GM12878 (cell line): ENCODE data around the gene GRIP2.

ENCODE experiments used
- CTCF ChIP-seq, 3 experiments: IDR thresholded peaks in 2 of 3; conservative IDR thresholded peaks in 1 of 3; 2 replicates each; pipeline ENCODE4 v1.5.1; 2011; ENCODE audit warnings: low read depth in 3 of 3, low read length in 3 of 3, mild to moderate bottlenecking in 3 of 3, control low read depth in 2 of 3, moderate library complexity in 2 of 3, inconsistent platforms in 1 of 3, mixed read lengths in 1 of 3; ENCODE audit not compliant: control insufficient read depth in 2 of 3, insufficient read depth in 1 of 3; ENCODE audit errors: extremely low read depth in 1 of 3
- DPF2 ChIP-seq: fragments of 450-650 bp; IDR thresholded peaks from 2 replicates; pipeline ENCODE4 v1.6.1; 2017; ENCODE audit warnings: mild to moderate bottlenecking
- FOS ChIP-seq: IDR thresholded peaks from 3 replicates; pipeline ENCODE4 v1.6.1; 2011; ENCODE audit warnings: borderline replicate concordance; ENCODE audit not compliant: insufficient read length; ENCODE audit errors: extremely low read depth
- KDM1A ChIP-seq: fragments of 200-600 bp; sonication (generic); IDR thresholded peaks from 2 replicates; pipeline ENCODE4 v1.6.1; 2016; ENCODE audit warnings: borderline replicate concordance
- NFYB ChIP-seq: IDR thresholded peaks from 2 replicates; pipeline ENCODE4 v1.6.1; 2011; ENCODE audit warnings: low read depth, mild to moderate bottlenecking, low read length, improper control_type of control experiment, moderate library complexity; ENCODE audit not compliant: insufficient read depth
- POLR2A ChIP-seq: IDR thresholded peaks from 2 replicates; pipeline ENCODE4 v1.6.1; 2011; ENCODE audit warnings: low read depth, mild to moderate bottlenecking, low read length
- POLR2AphosphoS5 ChIP-seq: IDR thresholded peaks from 2 replicates; pipeline ENCODE4 v1.6.1; 2011; ENCODE audit warnings: mild to moderate bottlenecking, low read length, inconsistent platforms
- POU2F2 ChIP-seq: IDR thresholded peaks from 3 replicates; pipeline ENCODE4 v1.6.1; 2011; ENCODE audit warnings: low read depth, mild to moderate bottlenecking, low read length, borderline replicate concordance
- RELA ChIP-seq: fragments of 450-650 bp; IDR thresholded peaks from 2 replicates; pipeline ENCODE4 v1.8.0; 2014; ENCODE audit warnings: borderline replicate concordance; ENCODE audit not compliant: partially characterized antibody
- RUNX3 ChIP-seq: IDR thresholded peaks from 2 replicates; pipeline ENCODE4 v1.6.1; 2012; ENCODE audit warnings: low read length, inconsistent platforms
- USF2 ChIP-seq: IDR thresholded peaks from 2 replicates; pipeline ENCODE4 v1.6.1; 2011; ENCODE audit warnings: low read depth, low read length, improper control_type of control experiment, borderline replicate concordance
- TF ChIP-seq, protein P1 (sequence below): IDR thresholded peaks from 2 replicates; pipeline ENCODE4 v1.6.1; 2012; ENCODE audit warnings: improper control_type of control experiment, low read depth, low read length; ENCODE audit not compliant: insufficient replicate concordance

DNA sequence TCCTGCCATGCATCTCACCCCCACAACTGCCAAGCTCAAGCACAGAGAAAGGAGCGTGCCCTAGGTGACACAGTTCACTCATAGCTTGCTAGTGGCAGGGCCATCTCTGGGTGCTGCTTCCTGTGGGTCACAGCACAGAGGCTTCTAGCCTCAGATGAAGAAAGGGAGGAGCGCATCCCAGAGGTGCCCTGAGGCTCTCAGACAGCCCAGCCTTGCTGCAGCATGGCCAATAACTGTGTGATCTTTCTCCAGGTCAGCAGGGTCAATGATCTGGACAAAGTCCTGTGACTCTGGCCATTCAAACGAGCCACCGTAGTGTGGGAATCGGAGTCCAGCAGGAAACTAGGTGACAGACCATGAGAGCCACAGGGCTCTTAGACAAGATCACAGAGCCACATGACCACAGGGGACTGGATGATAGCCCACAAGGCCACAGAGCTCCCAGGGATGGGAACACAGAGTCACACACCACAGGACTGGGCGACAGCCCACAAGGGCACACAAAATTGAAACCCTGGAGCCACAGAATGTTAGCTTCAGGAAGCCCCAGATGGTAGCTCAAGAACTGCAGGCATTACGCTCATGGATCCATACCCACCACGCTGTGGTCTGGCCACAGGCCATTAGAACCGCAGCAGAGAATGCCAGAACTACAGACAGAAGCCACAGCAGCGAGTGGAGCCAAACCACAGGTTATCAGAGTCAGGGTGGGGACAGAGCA, 25.9 kb upstream of the GRIP2 start:
- TF ChIP-seq FOS (no peak), NFYB (no peak), RUNX3 (no peak), POU2F2 (no peak), KDM1A (no peak), CTCF (IDR thresholded peaks at IDR 0.05 in 2 of 3, conservative IDR thresholded peaks at IDR 0.05 in 1 of 3; ENCODE audit: control insufficient read depth in 2 of 3, extremely low read depth in 1 of 3, insufficient read depth in 1 of 3, low read depth in 3 of 3, low read length in 3 of 3) (no peak), POLR2AphosphoS5 (no peak), RELA (no peak), POLR2A (no peak), DPF2 (no peak), USF2 (no peak)
- TF ChIP-seq, protein P1, sequence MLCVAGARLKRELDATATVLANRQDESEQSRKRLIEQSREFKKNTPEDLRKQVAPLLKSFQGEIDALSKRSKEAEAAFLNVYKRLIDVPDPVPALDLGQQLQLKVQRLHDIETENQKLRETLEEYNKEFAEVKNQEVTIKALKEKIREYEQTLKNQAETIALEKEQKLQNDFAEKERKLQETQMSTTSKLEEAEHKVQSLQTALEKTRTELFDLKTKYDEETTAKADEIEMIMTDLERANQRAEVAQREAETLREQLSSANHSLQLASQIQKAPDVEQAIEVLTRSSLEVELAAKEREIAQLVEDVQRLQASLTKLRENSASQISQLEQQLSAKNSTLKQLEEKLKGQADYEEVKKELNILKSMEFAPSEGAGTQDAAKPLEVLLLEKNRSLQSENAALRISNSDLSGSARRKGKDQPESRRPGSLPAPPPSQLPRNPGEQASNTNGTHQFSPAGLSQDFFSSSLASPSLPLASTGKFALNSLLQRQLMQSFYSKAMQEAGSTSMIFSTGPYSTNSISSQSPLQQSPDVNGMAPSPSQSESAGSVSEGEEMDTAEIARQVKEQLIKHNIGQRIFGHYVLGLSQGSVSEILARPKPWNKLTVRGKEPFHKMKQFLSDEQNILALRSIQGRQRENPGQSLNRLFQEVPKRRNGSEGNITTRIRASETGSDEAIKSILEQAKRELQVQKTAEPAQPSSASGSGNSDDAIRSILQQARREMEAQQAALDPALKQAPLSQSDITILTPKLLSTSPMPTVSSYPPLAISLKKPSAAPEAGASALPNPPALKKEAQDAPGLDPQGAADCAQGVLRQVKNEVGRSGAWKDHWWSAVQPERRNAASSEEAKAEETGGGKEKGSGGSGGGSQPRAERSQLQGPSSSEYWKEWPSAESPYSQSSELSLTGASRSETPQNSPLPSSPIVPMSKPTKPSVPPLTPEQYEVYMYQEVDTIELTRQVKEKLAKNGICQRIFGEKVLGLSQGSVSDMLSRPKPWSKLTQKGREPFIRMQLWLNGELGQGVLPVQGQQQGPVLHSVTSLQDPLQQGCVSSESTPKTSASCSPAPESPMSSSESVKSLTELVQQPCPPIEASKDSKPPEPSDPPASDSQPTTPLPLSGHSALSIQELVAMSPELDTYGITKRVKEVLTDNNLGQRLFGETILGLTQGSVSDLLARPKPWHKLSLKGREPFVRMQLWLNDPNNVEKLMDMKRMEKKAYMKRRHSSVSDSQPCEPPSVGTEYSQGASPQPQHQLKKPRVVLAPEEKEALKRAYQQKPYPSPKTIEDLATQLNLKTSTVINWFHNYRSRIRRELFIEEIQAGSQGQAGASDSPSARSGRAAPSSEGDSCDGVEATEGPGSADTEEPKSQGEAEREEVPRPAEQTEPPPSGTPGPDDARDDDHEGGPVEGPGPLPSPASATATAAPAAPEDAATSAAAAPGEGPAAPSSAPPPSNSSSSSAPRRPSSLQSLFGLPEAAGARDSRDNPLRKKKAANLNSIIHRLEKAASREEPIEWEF = no peak
